Type B pancreatic cell (in vitro differentiated cells): Measurements from ENCODE around the gene ANKS1B. TPM values are rescaled to one million over a fixed set of nuclear protein-coding genes. Genes with fewer than 3 reads are reported as not detected.
A peak's percentile ranks its signal among the peaks of the same experiment; 100 is the strongest.

ENCODE experiments used
- DNase-seq: peaks from one replicate; pipeline ENCODE4 v3.0.0; 2021; ENCODE audit warnings: mixed read lengths; ENCODE audit not compliant: unreplicated experiment; ENCODE audit errors: extremely low spot score
- H3K27ac Mint-ChIP-seq: 2 replicates; pipeline ENCODE4 v1.8.0; 2021; ENCODE audit warnings: mild to moderate bottlenecking, mixed read lengths
- H3K27me3 Mint-ChIP-seq: 2 replicates; pipeline ENCODE4 v1.8.0; 2021; ENCODE audit warnings: mixed read lengths
- H3K36me3 Mint-ChIP-seq: 2 replicates; pipeline ENCODE4 v1.8.0; 2021; ENCODE audit warnings: mixed read lengths
- H3K4me1 Mint-ChIP-seq: one replicate; pipeline ENCODE4 v1.8.0; 2021; ENCODE audit warnings: mixed read lengths; ENCODE audit not compliant: unreplicated experiment
- H3K4me3 Mint-ChIP-seq: 2 replicates; pipeline ENCODE4 v1.8.0; 2021; ENCODE audit warnings: mild to moderate bottlenecking, mixed read lengths
- H3K9me3 Mint-ChIP-seq: 2 replicates; pipeline ENCODE4 v1.8.0; 2021; ENCODE audit warnings: mixed read lengths
- CTCF ChIP-seq: fragments of 200-600 bp; sonication (generic); conservative IDR thresholded peaks from 2 replicates; pipeline ENCODE4 v1.5.0; 2021; ENCODE audit warnings: antibody characterized with exemption, mild to moderate bottlenecking
- total RNA-seq: library from RNA; stranded (reverse); gene quantifications from 2 replicates; pipeline ENCODE4 v1.2.1, GENCODE V29; 2021; ENCODE audit warnings: low replicate concordance

ANKS1B gene
- total RNA-seq, 1 donor from 2014 or later = 4.7 TPM

- no peak overlapping the region for H3K27ac Mint-ChIP-seq
- no peaks in the 10 kb centered on the region for H3K36me3 Mint-ChIP-seq
- no peaks in the 10 kb centered on the region for H3K9me3 Mint-ChIP-seq
- peaks cover 12% of the 10 kb centered on the region for H3K4me1 Mint-ChIP-seq
- H3K4me3 Mint-ChIP-seq = no peak overlapping the region
- H3K27me3 Mint-ChIP-seq = no peaks in the 10 kb centered on the region
- DNase-seq = no peak
- peak; percentile 74 for TF ChIP-seq CTCF
These were observed 597.8 kb downstream of the ANKS1B start for GRCh38 chr12:99386907-99387306.

GRCh38 chr12:99383258-99383657 is 601.5 kb downstream of the ANKS1B start:
- H3K36me3 Mint-ChIP-seq = no peaks in the 10 kb centered on the region
- H3K9me3 Mint-ChIP-seq = no peaks in the 10 kb centered on the region
- TF ChIP-seq CTCF = no peak
- no peaks in the 10 kb centered on the region for H3K27me3 Mint-ChIP-seq
- no peak overlapping the region for H3K27ac Mint-ChIP-seq
- H3K4me1 Mint-ChIP-seq = peaks cover under 1% of the 10 kb centered on the region
- no peak for DNase-seq
- H3K4me3 Mint-ChIP-seq = no peak overlapping the region

- H3K36me3 Mint-ChIP-seq = no peaks in the 10 kb centered on the region
- no peaks in the 10 kb centered on the region for H3K9me3 Mint-ChIP-seq
- TF ChIP-seq CTCF = no peak
These were observed 602.7 kb downstream of the ANKS1B start for GRCh38 chr12:99381992-99382391.

GRCh38 chr12:99380701-99381100 is 604.0 kb downstream of the ANKS1B start:
- DNase-seq = no peak
- Mint-ChIP-seq H3K36me3 (no peaks in the 10 kb centered on the region), H3K4me1 (no peaks in the 10 kb centered on the region), H3K4me3 (no peak overlapping the region), H3K27ac (no peak overlapping the region), H3K9me3 (no peaks in the 10 kb centered on the region), H3K27me3 (no peaks in the 10 kb centered on the region)
- TF ChIP-seq CTCF = no peak

More at GRCh38 chr12:99381992-99382391, 602.7 kb downstream of the ANKS1B start:
- Mint-ChIP-seq H3K27ac (no peak overlapping the region), H3K4me1 (no peaks in the 10 kb centered on the region), H3K27me3 (no peaks in the 10 kb centered on the region), H3K4me3 (no peak overlapping the region)
- no peak for DNase-seq

- Mint-ChIP-seq H3K4me3 (no peak overlapping the region), H3K4me1 (no peaks in the 10 kb centered on the region), H3K9me3 (no peaks in the 10 kb centered on the region), H3K27me3 (no peaks in the 10 kb centered on the region), H3K27ac (no peak overlapping the region), H3K36me3 (no peaks in the 10 kb centered on the region)
- TF ChIP-seq CTCF = no peak
- no peak for DNase-seq
These were observed 610.7 kb downstream of the ANKS1B start for GRCh38 chr12:99374023-99374422.
